Hematopoietic multipotent progenitor cell treated with erythropoietin and hydrocortisone succinate and interleukin-3 and kit ligand, for 15 days (in vitro differentiated cells): Measurements from ENCODE around the gene MLXIP.

Experiments used
- DNase-seq: peaks from one replicate; pipeline ENCODE4 v3.0.0-alpha.2; 2015; ENCODE audit warnings: low spot score

Gene MLXIP

DNA sequence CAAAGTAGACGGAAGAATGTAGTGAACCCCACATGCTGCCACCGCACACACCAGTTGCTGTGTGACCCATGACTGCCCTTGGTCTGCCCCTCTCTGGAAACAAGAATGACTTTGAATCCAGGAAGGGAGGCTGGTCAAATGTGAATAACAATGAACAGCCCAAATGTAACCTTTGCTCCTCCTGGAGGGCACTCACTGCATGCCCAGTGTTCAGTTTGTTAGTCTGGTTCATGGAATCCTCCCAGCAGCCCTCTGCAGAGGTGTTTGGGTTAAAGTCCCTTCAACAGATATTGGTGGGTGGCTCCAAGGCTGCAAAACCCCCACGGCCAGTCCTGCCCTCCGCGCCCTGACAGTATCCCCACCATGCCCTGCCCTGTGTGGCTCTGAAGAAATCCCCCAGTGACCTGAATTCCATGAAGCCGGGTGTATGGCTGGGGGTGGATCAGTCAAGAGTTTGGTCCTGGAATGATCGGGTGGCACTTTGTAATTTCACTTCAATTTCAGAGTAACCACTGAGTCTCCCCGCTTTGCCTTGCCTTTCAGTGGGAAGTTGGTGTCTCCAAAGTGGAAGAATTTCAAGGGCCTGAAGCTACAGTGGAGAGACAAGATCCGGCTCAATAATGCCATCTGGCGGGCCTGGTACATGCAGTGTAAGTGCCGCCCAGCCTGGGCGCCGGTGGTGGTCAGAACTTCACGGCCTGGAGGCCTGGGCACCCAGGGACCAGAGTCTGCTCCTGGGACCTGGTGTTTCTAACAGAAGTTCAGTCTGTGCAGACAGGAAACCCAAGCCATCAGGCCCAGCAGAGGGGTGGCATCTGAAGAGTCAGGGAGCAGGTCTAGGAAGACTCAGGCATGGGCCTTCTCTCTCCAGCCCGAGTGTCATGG lies 48.4 kb downstream of the MLXIP start:
- no peak for DNase-seq

DNA sequence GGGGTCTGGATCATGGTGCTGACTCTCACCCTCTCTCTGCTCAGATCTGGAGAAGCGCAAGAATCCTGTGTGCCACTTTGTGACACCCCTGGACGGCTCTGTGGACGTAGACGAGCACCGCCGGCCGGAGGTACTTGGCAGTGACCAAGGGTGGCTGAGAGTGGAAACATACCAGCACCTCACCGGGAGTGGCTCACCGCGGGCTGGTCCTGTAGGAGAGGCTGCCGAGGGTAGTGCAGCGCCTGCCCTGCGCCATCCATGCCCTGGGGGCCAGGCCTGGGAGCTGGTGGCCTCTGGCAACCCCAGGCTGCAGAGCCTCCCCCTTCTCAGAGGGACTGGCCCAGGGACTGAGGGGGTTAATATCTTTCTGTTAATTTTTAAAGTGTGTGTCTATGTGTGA lies 49.3 kb downstream of the MLXIP start:
- no peak for DNase-seq

DNA sequence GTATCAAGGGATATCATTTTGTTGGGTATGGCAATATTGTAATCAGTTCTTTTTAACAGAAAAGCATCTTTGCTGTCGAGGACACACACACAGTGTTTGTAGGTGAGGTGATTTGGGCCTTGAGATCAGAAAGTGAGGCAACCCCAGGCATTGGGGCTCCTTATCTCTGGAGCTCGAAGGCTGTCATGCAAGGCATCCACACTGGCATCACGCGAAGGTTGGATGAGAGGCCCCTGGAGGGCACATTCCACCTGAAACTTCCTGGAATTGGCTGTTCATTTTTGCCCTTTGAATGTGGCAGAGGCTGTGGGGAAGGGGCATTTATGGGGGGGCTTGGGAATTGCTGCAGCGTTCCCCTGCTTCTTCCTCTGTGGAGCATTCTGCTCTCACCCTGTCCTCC lies 49.9 kb downstream of the MLXIP start:
- DNase-seq, result no peak

DNA sequence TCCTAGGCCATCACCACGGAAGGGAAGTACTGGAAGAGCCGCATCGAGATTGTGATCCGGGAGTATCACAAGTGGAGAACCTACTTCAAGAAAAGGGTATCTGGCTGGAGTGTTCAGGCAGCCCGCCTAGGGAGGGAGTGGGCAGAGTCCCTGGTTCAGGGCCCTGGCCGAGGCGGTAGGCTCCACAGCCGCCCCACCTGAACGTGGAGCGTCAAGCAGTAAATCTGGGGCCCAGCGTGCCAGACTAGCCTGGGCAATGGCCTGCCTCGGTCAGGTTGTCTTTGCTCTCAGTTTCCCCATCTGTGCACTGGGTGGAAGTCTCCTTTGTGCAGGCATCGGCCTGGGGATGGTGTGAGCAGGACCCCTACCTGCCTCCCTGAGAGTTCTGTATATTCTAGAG lies 50.6 kb downstream of the MLXIP start:
- no peak for DNase-seq

DNA sequence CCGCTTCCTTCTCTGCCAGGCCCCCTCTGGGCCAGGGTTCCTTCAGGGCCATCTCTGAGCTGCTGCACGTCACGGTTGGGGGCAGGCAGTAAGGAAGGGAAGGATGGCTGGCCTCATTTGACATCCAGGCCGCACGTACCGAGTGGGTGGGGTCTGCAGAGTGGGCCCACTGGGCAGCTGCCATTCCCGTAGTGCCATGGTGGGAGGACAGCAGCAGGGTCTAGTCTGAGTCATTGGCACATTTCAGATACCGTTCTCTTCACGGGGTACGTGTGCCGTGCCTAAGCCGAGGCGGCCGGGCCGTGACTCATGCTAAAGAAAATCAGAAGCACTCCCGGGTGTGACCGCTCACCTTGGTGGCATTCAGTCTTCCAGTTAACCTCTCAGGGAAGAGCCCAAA lies 51.6 kb downstream of the MLXIP start:
- no peak for DNase-seq

DNA sequence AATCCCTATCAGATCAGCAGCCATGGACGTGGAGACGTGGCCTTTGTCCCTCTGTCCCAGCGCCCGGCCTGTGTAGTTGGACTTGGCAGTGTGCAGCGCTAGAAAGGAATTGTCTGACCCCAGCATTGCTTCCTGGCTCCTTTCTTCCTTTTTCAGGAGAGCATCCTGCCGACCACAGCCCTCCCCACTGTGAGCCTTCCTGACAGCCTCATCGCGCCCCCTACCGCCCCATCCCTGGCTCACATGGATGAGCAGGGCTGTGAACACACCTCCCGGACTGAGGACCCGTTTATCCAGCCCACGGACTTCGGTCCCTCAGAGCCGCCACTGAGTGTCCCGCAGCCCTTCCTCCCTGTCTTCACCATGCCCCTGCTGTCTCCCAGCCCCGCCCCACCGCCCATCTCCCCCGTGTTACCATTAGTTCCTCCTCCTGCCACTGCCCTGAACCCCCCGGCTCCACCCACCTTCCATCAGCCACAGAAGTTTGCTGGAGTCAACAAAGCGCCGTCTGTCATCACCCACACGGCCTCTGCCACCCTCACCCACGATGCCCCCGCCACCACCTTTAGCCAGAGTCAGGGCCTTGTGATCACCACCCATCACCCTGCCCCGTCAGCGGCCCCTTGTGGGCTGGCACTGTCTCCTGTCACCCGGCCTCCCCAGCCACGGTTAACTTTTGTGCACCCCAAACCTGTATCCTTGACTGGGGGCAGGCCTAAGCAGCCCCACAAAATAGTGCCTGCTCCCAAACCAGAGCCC lies 54.8 kb downstream of the MLXIP start:
- DNase-seq, result no peak

DNA sequence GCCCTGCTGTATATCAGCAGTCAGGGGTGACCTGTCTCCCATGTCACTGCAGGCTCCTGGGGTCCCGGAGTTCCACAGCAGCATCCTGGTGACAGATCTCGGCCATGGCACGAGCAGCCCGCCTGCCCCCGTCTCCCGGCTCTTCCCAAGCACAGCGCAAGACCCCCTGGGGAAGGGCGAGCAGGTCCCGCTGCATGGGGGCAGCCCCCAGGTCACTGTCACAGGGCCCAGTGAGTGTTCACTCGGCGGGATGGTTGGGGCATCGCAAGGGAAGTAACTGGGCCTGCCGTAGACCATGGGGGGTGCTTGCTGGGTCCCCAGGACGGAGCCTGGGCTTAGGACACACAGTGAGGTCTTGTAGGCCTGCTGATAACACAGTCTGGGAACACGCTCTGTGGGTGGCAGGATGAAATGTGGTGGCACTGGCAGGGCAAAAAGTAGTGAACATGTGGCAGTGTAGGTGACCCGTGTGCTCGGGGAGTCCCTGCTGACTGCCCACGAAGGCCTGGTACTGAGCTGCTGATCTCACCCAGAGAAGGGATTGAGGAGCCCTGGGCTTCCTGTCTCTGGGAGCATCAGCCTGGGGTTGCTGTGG lies 57.0 kb downstream of the MLXIP start:
- DNase-seq, result no peak

DNA sequence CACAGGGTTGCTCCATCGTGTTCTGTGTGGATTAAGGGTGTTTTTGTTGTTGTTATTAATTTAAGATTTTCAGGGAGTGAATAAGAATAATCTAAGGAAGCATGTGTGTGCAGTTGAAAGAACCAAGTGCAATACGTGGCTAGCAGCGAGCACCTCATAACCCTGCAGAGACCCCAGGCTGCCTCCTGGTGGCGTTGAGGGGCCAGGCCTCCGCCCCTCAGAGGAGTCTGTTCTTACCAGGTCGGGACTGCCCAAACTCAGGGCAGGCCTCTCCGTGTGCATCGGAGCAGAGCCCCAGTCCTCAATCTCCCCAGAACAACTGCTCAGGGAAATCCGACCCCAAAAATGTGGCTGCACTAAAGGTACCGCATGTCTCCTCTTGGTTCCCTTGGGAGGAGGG lies 58.7 kb downstream of the MLXIP start:
- no peak for DNase-seq

DNA sequence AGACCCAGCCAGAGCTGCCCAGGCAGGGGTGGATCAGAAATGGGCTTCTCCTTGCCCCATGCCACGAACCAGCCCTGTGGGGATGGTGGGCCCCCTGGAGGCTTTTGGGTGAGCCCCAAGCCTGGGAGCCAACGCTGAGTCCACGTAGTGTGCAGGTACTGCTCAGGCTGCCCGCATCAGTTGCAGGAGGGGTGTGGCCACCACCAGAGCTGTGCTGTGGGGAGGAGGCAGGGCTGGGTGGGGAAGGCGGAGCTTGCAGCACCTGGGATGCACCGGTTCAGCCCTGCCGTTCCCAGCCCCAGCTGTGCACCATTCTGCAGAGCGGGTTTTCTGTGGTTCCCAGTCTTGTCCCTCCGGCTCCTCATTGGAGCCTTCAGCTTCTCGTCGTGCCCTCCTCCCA lies 59.1 kb downstream of the MLXIP start:
- no peak for DNase-seq

DNA sequence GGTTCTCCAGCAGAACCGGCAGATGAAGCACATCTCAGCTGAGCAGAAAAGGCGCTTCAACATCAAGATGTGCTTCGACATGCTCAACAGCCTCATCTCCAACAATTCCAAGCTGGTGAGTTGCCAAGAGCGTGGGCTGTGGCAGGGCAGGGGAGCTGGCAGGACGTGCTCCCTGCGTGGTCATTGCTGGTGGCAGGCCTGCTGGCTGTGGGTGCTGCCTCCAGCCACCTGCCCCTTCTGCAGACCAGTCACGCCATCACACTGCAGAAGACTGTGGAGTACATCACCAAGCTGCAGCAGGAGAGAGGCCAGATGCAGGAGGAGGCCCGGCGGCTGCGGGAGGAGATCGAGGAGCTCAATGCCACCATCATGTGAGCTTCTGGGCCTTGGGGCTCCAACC lies 59.6 kb downstream of the MLXIP start:
- no peak for DNase-seq

DNA sequence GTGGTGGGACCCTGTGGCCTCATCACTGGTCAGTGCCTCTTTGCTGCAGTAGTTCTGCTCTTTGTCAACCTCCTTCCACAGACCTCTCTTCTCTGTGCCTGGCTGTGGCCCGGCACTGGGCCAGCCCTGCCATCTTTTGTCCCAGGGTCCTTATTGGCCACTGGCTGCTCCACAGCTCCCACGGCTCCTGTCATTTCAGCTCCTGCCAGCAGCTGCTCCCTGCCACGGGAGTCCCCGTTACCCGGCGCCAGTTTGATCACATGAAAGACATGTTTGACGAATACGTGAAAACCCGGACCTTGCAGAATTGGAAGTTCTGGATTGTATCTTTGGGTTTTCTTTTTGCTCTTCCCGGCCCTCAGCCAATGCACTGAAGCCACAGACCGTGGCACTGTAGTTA lies 60.1 kb downstream of the MLXIP start:
- DNase-seq, result no peak

DNA sequence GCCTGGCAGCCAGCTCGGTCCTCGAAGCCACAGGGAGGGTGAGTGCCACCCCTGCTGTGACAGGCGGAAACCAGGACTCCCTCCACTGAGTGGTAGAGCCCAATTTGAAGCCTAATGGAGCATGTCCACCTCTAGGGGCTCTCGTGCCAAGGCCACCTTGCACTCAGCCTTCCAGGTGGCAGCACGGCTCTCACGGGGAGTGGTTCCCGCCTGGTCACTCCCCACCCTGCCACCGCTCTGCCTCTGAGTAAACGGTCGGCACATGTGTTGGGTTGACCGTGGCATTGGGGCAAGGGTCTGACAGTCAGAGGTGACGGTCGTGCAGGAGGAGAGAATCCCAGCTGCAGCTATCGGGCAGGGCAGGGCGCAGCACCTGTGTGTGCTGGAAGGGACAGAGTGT lies 60.7 kb downstream of the MLXIP start:
- no peak for DNase-seq

DNA sequence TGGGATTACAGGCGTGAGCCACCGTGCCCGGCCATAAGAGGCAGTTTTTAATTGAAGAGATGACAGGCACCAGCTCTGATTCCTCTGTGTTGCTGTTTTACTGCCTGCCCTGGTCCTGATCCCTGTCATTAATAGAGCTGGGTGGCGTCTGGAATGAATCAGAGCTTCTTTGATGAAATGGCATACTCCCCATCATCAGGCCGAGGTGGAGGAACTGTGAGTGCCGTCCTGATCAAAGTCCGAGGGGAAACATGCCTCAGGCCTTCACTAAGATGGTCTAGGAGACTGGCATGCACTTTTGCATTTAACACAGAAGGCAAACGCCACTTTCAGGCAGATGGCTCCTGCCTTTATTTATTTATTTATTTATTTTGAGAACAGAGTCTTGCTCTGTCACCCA lies 61.4 kb downstream of the MLXIP start:
- no peak for DNase-seq

DNA sequence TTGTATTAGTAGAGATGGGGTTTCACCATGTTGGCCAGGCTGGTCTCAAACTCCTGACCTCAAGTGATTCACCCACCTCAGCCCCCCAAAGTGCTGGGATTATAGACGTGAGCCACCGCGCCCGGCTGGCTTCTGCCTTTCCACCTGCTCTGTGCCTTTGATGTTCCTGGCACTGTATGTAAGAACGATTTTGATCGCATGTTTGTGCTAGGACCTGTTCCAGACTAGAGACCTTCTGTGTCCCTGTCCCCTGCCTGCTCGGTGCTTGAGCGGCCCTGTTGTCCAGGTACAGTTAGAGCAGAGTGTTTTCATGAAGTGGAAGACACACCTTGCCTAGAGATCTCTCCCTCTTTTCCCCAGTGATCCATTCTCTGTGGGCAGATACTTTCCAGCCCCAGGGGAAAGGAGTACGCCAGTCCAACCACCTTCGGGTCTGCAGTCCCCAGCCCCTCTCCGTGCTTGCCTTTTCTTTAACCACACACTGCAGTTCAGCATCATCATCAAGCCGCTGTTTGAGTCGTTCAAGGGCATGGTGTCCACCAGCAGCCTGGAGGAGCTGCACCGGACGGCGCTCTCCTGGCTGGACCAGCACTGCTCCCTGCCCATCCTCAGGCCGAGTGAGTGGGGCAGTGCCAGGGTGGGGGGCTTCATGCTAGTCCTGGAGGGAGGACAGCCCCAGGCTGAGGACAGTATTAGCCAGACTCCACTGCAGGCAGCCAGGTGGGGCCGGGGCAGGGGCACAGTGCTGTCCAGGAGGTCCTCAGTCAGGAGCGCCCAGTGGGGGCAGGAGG lies 62.1 kb downstream of the MLXIP start:
- no peak for DNase-seq

DNA sequence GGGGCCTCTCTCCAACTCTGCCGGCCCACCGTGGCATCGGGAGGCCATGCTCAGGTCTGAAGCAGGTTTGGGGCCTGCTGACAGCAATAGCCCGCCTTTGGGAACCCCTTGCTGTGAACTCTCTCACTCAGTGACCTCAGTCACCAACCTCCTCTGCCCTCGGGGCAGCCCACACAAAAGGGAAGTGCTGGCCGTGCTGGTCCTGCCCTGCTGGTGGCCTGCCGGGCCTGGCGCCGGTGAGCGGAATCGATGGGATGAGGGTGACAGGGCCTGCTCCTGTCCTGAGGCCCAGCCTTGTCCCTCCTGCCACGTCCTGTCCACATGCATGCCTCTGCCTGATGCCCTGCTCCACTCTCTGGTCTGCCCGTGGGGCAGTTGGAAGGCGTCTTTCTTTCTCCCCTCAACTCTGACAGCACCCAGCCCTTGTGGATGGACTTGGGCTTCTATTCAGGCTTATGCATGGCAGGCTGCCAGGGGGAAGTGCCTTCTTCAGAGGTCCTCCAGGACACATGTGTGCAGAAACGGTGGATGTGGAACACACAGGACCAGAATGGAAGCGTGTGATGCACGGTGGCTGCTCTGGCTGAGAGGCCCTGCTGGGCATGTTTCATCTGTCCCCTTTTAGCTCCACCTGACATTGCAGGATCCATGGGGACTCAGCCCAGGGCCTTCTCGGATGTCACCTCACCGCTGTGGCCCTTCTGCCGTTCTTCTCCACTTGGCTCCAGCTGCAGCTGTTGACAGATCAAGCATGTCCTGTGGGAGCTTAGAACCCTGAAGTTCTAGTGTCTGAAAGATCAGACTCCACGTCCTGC lies 63.6 kb downstream of the MLXIP start:
- DNase-seq, result no peak

DNA sequence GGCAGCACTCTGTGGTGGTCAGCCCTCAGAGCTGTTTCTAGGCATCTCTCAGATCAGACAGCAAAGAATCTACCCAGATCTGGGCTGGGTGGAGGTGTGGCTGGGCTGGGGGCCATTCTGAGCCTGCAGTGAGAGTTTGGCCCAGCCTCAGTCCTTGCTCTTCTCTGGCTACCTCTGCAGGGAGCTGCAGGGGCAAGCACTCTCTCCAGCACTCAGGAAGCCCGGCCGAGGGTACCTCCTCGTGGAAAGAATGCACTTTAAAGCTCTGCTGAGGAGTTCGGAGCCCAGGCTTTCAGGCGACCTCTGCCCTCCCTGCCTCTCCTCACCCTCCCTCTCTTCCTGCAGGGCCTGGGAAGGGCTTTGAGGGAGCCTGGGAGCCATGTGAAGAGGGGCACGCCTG lies 64.3 kb downstream of the MLXIP start:
- DNase-seq, result no peak

DNA sequence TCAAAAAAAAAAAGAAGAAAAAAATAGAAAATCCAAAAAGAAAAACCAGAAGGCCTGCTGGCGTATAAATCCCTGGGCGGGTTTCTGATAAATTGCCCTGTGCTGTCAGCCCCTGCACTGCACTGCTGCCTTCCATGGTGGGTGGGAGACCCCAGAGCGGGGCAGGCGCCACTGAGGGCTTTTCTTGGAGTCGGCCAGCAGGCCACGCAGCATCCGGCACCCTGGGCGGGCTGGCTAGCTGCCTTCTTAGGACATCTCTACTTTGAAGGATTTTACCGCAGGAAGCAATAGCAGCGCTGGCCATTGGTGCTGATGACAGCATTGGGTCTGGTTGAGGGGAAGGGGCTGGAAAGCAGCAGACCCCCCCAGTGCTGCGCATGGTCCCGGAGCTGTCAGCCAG lies 66.3 kb downstream of the MLXIP start:
- DNase-seq, result no peak

DNA sequence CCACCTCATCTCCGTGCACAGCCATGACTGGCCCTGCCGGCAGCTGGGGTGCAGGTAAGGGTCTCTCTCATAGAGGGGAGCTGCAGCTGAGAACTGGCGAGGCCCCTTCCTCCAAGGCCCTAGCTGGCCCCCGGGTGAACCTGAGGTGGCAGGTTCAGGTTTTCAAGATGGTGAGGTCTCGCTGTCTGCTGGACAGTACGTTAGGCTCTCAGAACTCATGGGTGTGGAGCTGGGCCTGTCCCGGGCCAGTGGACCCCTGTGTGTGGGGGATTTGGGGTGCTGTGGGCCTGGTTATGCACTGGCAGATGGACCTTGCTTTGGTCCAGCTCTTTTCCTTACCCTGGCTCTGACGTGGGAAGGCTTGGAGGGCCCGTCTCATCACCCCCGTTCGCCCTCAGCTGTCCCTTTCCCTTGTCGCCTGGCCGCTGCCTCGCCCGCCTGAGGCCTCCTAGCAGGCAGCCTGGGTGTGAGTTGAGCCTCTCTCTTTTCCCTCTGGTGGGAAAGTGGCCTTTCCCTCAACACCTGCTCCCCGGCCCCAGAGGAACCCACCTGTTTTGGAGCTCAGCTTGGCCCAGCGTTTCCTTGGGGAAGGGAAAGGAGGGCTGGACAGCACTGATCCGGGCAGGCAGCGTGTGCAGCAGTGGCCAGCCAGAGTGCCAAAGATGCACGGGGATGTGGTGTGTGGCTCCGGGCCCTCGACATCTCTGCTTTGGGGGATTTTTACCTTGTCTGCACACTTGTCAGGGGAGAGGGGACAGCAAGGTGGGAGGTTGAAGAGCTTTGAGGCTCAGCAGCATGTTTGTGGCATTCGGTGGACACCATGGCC lies 67.2 kb downstream of the MLXIP start:
- DNase-seq, result no peak

DNA sequence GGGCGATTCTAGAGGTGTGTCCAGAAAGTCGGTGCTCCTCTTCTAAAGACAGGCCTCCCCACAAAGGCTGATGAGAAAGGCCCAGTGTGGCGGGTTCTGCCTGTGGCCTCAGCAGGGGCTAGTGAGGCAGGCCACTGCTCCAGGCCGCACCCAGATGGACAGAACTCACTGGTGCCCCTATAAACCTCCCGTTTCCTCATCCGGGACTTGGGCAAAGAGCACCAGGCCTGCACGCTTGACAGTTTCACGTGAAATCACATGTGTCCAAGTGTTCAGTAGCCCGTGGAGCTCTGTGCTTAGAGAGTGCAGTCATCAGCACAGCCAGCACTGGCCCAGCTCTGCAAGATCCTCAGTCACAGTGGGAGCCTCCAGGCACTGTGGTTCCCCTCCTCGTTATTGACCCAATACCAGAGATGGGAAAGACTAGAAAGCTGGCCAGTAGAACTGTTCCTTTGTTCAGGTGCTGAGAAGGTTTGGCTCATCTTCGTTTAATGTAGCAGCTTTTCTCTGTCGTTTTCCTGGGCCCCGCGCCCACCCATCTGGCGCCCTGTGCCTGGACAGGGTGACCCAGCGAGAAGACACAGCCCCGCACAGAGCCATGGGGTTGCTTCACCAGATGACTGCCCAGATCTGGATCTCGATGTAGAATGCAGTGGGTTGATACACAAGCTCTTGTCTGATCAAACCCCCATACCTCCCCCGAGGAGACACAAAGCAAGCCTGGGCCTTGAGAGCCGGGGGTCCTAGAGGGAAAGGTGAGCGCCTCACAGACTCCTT lies 69.1 kb downstream of the MLXIP start:
- no peak for DNase-seq

DNA sequence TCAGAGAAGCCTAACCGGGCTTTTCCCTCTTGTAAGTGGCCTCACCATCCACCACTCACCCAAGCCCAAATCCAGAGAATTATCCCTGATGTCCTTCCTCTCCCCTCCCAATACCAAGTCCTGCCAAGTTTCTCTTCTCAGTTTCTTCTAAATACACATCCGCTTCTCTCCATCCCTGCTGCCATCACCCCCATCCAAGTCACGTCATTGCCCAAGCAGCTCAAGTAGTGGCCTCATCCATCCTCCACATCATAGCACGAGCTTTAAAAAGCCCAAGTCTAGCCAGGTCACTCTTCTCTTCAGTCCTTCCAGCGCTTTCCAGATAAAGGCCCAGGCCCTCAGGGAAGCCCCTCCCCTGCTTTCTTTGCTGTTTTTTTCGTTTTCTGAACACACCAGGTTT lies 70.1 kb downstream of the MLXIP start:
- no peak for DNase-seq
